ENCODE results near the gene CARMIL3. TPM values are rescaled to one million over a fixed set of nuclear protein-coding genes. Genes with fewer than 3 reads are reported as not detected.

CARMIL3 gene
- total RNA-seq, 2 experiments from 2014 or later = 0.74 to 0.91 TPM

DNA sequence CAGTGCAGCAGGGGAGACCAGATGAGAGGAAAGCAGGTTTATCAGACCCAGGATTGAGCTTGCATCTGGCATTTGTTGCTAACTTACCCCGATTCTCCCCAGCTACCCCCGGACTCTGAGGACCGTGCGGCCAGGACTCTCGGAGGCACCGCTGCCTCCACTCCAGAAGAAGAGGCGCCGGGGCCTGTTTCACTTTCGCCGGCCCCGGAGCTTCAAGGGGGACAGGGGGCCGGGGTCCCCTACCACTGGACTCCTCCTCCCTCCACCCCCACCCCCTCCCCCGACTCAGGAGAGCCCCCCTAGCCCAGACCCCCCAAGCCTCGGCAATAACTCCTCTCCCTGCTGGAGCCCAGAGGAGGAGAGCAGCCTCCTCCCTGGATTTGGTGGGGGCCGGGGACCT is 13.0 kb downstream of the CARMIL3 start:
- ATAC-seq (no peak), DNase-seq (no peak)
- Mint-ChIP-seq H3K36me3 (ENCODE audit: low read depth) (no peaks in the 10 kb centered on the region), H3K27me3 (peaks cover 4% of the 10 kb centered on the region), H3K4me3 (no peak overlapping the region), H3K9me3 (ENCODE audit: low read depth) (no peaks in the 10 kb centered on the region), H3K27ac (no peak overlapping the region), H3K4me1 (no peaks in the 10 kb centered on the region)
- ChIA-PET POLR2A (no interaction called here), CTCF (interaction anchor here (0.7 to 1.6 kb wide), 3 partner anchors 30 to 115 kb away, joined by 3 to 4 read pairs (median 3); partner anchors contain the start of gene PCK2)
- intact Hi-C loops (cut with DNase I, micrococcal nuclease) = no loop called here

- no peaks in the 10 kb centered on the region for H3K4me1 Mint-ChIP-seq
- no peak for ATAC-seq
- no peak for DNase-seq
- no peak overlapping the region for H3K4me3 Mint-ChIP-seq
- POLR2A ChIA-PET = no interaction called here
- intact Hi-C loops (cut with DNase I, micrococcal nuclease) = no loop called here
- H3K27me3 Mint-ChIP-seq = peaks cover 7% of the 10 kb centered on the region
- CTCF ChIA-PET = interaction anchor here (0.7 to 1.6 kb wide), 2 partner anchors 29 to 116 kb away, joined by 3 to 4 read pairs; partner anchors contain the start of gene PCK2
- no peaks in the 10 kb centered on the region for H3K9me3 Mint-ChIP-seq (ENCODE audit: low read depth)
- H3K27ac Mint-ChIP-seq = no peak overlapping the region
- no peaks in the 10 kb centered on the region for H3K36me3 Mint-ChIP-seq (ENCODE audit: low read depth)
Measured at GRCh38 chr14:24065408-24065807, 13.6 kb downstream of the CARMIL3 start.

DNA sequence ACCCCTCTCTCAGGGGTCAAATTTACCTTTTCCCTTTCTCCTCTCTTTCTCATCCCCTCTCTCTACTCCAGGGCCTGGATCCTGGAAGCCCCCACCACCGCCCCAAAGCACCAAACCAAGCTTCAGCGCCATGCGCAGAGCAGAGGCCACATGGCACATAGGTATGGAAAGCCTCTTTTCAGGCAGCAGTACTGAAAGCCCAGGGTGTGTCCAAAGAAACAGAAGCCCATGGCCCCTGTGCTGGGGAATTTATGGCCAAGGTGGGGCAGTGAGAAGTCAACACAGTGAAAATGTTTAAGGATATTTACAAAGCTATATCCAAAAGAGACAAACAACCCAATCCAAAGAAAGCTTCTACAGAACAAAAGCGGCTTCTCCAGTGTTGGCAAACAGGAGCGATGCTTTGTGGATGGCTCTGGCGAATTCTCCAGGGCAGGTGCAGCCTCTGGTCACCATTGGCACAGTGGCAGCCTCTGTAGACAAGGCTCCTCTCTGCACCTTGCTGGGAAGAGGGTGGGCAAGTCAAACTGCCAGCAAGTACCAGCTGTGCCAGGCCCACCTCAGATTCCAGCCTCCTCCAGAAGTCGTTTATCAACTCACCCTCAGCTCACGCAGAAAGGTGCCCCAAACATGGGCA is 14.8 kb downstream of the CARMIL3 start:
- POLR2A ChIA-PET = interaction anchor here (0.5 kb wide), 1 partner anchor 194 kb away, joined by 4 read pairs; no protein-coding TSS in a partner anchor

DNA sequence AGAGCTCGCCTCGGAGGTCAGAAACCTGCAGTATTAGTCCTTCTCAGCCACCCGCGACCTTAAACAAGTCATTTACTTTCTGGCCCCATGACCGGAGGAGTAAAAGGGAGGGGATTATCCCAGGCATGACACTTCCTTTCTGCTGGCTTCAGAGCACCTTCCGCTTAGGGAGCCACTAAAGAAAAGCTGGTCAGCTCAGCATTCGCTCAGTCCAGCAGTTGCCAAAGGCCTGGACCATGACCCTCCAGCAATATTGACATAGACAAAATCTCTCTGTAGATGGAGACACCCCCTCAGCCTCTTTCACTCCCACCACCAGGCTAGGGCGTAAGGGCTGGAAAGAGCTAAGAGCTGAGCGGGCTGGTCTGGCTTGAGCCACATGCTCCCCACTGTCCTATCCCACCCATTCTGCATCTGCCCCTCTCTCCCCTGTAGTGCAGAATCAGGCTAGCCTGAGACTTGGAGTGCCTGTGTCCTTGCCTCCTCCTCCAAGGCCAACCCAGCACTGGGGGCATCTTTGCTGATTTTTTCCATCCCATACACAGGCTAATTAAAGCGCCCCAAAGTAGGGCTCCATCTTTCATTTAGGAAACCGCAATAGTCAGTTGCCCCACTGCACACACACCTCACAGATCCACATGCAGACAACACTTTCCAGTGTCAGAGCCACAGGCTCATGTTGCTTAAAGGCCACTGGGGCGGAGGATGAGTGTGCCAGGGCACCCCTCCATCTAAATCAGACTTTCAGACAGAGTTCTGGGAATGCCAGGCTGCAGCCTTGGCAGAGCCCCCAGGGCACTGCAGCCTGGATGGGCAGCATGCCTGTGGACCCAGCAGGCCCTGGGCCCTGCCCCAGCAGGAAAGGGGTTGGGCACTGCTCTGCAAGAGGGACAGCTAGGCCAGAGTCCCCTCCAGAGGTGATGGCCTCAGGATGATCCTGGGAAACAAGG is 15.6 kb downstream of the CARMIL3 start:
- ATAC-seq = no peak

More for the DNA sequence above, 14.8 kb downstream of the CARMIL3 start:
- Mint-ChIP-seq H3K27ac (no peak overlapping the region), H3K4me3 (no peak overlapping the region), H3K4me1 (peaks cover 8% of the 10 kb centered on the region), H3K9me3 (ENCODE audit: low read depth) (no peaks in the 10 kb centered on the region), H3K36me3 (ENCODE audit: low read depth) (no peaks in the 10 kb centered on the region), H3K27me3 (peaks cover 9% of the 10 kb centered on the region)
- ATAC-seq (no peak), DNase-seq (no peak)
- intact Hi-C loops (cut with DNase I, micrococcal nuclease) = no loop called here
- CTCF ChIA-PET = interaction anchor here (0.7 to 1.7 kb wide), 4 partner anchors 14 to 75 kb away, joined by 3 to 5 read pairs (median 4); partner anchors contain the start of gene EMC9

GRCh38 chr14:24068711-24069410 is 17.1 kb downstream of the CARMIL3 start:
- H3K4me1 Mint-ChIP-seq = peaks cover 8% of the 10 kb centered on the region
- no peaks in the 10 kb centered on the region for H3K36me3 Mint-ChIP-seq (ENCODE audit: low read depth)

More for the DNA sequence above, 15.6 kb downstream of the CARMIL3 start:
- POLR2A ChIA-PET = no interaction called here
- H3K27ac Mint-ChIP-seq = no peak overlapping the region
- H3K4me1 Mint-ChIP-seq = peaks cover 8% of the 10 kb centered on the region
- peaks cover 9% of the 10 kb centered on the region for H3K27me3 Mint-ChIP-seq
- no peaks in the 10 kb centered on the region for H3K36me3 Mint-ChIP-seq (ENCODE audit: low read depth)
- no peaks in the 10 kb centered on the region for H3K9me3 Mint-ChIP-seq (ENCODE audit: low read depth)
- DNase-seq = no peak
- CTCF ChIA-PET = interaction anchor here (0.7 to 1.7 kb wide), 4 partner anchors 13 to 74 kb away, joined by 3 to 5 read pairs (median 4); partner anchors contain the start of gene EMC9
- no peak overlapping the region for H3K4me3 Mint-ChIP-seq
- intact Hi-C loops (cut with DNase I, micrococcal nuclease) = no loop called here

DNA sequence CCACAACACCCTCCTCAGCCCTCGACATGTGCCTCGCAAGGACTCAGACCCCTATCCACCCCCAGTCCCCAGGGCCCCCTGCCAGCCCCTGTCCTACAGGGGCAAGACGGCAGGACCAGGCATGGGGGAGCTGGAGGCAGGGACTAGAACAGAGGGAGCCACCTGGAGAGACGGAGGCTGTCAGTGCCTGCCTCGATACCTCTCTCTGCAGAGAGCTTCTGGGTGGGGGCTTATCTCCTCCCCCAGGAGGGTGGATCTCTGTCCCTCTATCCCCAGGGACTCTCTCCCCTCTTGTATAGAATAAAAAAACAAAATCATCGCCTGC is 17.6 kb downstream of the CARMIL3 start:
- no peaks in the 10 kb centered on the region for H3K36me3 Mint-ChIP-seq (ENCODE audit: low read depth)
- ChIA-PET CTCF (interaction anchor here (0.6 to 2.0 kb wide), 4 partner anchors 11 to 39 kb away, joined by 3 to 8 read pairs (median 6); no protein-coding TSS in a partner anchor), POLR2A (interaction anchor here (0.5 to 0.6 kb wide), 2 partner anchors 65 to 1153 kb away, joined by 3 read pairs; no protein-coding TSS in a partner anchor)
- H3K4me1 Mint-ChIP-seq = peaks cover 8% of the 10 kb centered on the region
- no peak overlapping the region for H3K27ac Mint-ChIP-seq
- peaks cover 9% of the 10 kb centered on the region for H3K27me3 Mint-ChIP-seq
- no peak for DNase-seq
- intact Hi-C loops (cut with DNase I, micrococcal nuclease) = no loop called here
- H3K4me3 Mint-ChIP-seq = no peak overlapping the region
- no peak for ATAC-seq
- no peaks in the 10 kb centered on the region for H3K9me3 Mint-ChIP-seq (ENCODE audit: low read depth)

More at GRCh38 chr14:24068711-24069410, 17.1 kb downstream of the CARMIL3 start:
- Mint-ChIP-seq H3K9me3 (ENCODE audit: low read depth) (no peaks in the 10 kb centered on the region), H3K4me3 (no peak overlapping the region), H3K27ac (no peak overlapping the region), H3K27me3 (peaks cover 9% of the 10 kb centered on the region)
- CTCF ChIA-PET = interaction anchor here (0.6 to 2.0 kb wide), 4 partner anchors 11 to 40 kb away, joined by 3 to 8 read pairs (median 6); no protein-coding TSS in a partner anchor
- no peak for DNase-seq
- intact Hi-C loops (cut with DNase I, micrococcal nuclease) = no loop called here
- no peak for ATAC-seq
- POLR2A ChIA-PET = interaction anchor here (0.6 to 0.7 kb wide), 2 partner anchors 65 to 230 kb away, joined by 3 to 5 read pairs; no protein-coding TSS in a partner anchor

DNA sequence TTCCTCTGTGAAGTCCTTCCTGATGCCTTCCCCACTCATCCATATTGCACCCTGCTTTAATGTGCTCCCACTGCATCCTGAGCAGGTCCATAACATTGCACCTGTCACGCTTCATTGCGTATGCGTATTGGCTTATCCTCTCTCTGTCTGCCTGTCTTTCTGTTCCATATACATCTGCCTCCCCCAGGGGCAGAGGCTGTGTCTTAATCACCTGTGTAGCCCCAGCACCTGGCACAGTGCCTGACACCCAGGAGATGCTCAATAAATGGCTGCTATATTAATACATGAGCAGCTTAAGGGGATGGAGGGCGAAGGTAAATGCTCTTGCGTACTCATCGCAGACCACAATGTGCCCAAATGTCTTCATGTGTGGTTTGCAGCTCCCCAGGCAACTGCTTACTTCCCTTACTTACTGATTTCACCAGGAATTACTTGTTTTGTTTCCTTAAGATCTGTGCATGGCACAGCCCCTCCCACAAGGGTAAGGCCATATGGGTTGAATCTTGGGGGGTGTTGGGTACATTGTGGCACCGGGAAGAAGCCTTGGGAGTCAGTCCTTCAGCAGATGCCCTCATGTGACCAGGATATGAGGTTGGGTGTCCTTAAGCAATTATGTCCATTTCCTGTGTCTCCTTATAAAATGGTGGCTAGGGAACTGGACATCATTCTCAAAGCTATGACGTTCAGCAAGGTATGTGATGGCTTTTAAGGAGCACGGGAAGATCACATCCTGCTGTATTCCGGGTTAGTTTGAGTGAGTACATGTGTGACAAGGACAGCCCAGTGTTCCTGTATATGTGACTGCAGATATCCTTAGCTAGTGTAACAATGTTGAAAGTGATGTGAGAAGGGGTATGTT is 18.7 kb downstream of the CARMIL3 start:
- Mint-ChIP-seq H3K4me1 (peaks cover 8% of the 10 kb centered on the region), H3K9me3 (ENCODE audit: low read depth) (no peaks in the 10 kb centered on the region), H3K27me3 (peaks cover 9% of the 10 kb centered on the region), H3K4me3 (no peak overlapping the region), H3K36me3 (ENCODE audit: low read depth) (no peaks in the 10 kb centered on the region), H3K27ac (peak overlapping the region; percentile 10)
- no peak for ATAC-seq
- no peak for DNase-seq
- CTCF ChIA-PET = interaction anchor here (0.7 to 2.0 kb wide), 4 partner anchors 12 to 38 kb away, joined by 3 to 8 read pairs (median 3); no protein-coding TSS in a partner anchor
- POLR2A ChIA-PET = no interaction called here
- intact Hi-C loops (cut with DNase I, micrococcal nuclease) = loop anchor here in 1 of 2 experiments (1.0 kb wide), 1 partner anchor 17 kb away; no protein-coding TSS in a partner anchor

DNA sequence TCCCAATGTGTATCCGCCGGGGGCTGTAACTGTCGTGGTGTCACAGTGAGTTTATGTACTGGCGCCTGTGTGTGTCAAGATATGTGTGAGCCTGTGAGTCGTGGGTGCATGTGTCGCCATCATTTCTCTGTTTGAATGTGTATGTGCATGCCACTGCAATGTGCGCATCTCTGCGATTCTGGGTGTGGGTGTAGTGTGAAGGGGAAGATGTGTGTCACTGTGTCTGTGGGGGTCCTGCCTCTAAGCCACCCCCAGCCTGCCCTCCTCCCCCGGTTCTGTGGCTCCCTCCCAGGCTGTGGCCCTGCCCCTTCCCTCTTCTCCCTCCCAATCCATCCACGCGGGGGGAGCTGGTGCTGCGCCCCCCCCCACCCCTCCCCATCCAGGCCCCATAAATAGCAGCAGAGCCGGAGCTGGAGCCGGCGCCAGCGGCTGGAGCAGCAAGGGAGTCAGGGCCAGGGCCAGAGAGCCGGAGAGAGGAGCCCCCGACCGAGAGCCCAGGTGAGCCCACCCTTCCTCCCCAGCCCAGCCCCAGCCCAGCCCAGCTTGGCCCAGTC is 19.4 kb downstream of the CARMIL3 start, which contains the start of gene CPNE6:
Gene CPNE6, plus strand, starts transcription at position 419 of the 554 bp plus-strand sequence. CDS start 1,375 bp downstream, outside the sequence.
- H3K4me1 Mint-ChIP-seq = peaks cover 8% of the 10 kb centered on the region
- intact Hi-C loops (cut with DNase I, micrococcal nuclease) = loop anchor here in 1 of 2 experiments (1.0 kb wide), 1 partner anchor 18 kb away; no protein-coding TSS in a partner anchor

DNA sequence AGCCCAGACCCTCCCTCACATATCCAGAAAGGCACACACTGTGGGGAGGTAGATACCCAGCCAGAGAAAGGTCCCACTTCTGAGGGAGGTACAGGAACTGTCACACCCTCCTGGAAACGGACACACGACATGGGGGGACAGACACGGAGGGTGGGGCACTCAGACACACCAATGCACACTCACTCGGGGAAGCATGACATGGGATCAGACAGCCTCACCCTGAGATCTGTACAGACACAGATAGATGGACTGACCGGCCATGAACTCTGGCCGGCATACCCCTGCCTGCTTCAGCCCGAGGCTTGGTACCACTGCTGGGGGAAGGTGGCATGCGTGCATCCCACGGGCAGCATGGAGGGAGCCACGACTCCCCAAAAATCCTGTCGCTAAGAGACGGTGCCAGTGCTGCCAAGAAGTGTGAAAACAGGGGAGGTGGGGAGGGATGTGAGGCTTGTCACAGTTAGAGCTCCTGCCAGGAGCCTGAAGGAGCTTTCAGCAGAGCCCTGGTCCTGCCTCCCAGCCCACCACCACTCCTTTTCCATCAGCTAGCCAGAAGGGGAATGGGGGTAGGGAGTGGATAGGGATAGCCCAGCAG is 20.1 kb downstream of the CARMIL3 start:
- H3K4me1 Mint-ChIP-seq = peaks cover 8% of the 10 kb centered on the region
- no peak for DNase-seq
- H3K27me3 Mint-ChIP-seq = peaks cover 9% of the 10 kb centered on the region
- ChIA-PET CTCF (interaction anchor here (0.5 to 1.5 kb wide), 3 partner anchors 11 to 463 kb away, joined by 3 to 4 read pairs (median 3); no protein-coding TSS in a partner anchor), POLR2A (interaction anchor here (0.7 kb wide), 1 partner anchor 7 kb away, joined by 3 read pairs; no protein-coding TSS in a partner anchor)
- H3K27ac Mint-ChIP-seq = no peak overlapping the region
- no peak for ATAC-seq
- no peak overlapping the region for H3K4me3 Mint-ChIP-seq
- H3K36me3 Mint-ChIP-seq (ENCODE audit: low read depth) = no peaks in the 10 kb centered on the region
- H3K9me3 Mint-ChIP-seq (ENCODE audit: low read depth) = no peaks in the 10 kb centered on the region
- intact Hi-C loops (cut with DNase I, micrococcal nuclease) = loop anchor here in 1 of 2 experiments (1.0 kb wide), 1 partner anchor 19 kb away; no protein-coding TSS in a partner anchor

More for the DNA sequence above, 19.4 kb downstream of the CARMIL3 start, which contains the start of gene CPNE6:
- Mint-ChIP-seq H3K36me3 (ENCODE audit: low read depth) (no peaks in the 10 kb centered on the region), H3K4me3 (no peak within 1 kb of the TSS), H3K27ac (peak within 1 kb of the TSS; percentile 10), H3K9me3 (ENCODE audit: low read depth) (no peaks in the 10 kb centered on the region), H3K27me3 (peaks cover 9% of the 10 kb centered on the region)
- ATAC-seq (peak; percentile 96), DNase-seq (peak; percentile 81)
- CTCF ChIA-PET = interaction anchor here (0.7 to 1.1 kb wide), 3 partner anchors 12 to 37 kb away, joined by 3 read pairs; no protein-coding TSS in a partner anchor
- POLR2A ChIA-PET = interaction anchor here (0.7 kb wide), 1 partner anchor 8 kb away, joined by 3 read pairs; no protein-coding TSS in a partner anchor

Data from activated CD4-positive, alpha-beta T cell treated with anti-CD3 and anti-CD28 coated beads for 36 hours (primary cell).